PC-3 (cell line): ENCODE results near the gene GSTK1.

ENCODE experiments used
- CTCF ChIP-seq: fragments of 300-600 bp; sonication (generic); conservative IDR thresholded peaks from 2 replicates; pipeline ENCODE4 v1.5.1; 2017; ENCODE audit warnings: antibody characterized with exemption, low read depth, mild to moderate bottlenecking, low read length
- EZH2 ChIP-seq: fragments of 300-600 bp; sonication (generic); IDR thresholded peaks from one replicate; pipeline ENCODE4 v1.6.1; 2017; ENCODE audit warnings: antibody characterized with exemption, mild to moderate bottlenecking, low read length; ENCODE audit not compliant: unreplicated experiment
- EZH2phosphoT487 ChIP-seq: fragments of 300-600 bp; sonication (generic); IDR thresholded peaks from 2 replicates; pipeline ENCODE4 v1.6.1; 2018; ENCODE audit warnings: mild to moderate bottlenecking, antibody characterized with exemption, low read length, borderline replicate concordance

DNA sequence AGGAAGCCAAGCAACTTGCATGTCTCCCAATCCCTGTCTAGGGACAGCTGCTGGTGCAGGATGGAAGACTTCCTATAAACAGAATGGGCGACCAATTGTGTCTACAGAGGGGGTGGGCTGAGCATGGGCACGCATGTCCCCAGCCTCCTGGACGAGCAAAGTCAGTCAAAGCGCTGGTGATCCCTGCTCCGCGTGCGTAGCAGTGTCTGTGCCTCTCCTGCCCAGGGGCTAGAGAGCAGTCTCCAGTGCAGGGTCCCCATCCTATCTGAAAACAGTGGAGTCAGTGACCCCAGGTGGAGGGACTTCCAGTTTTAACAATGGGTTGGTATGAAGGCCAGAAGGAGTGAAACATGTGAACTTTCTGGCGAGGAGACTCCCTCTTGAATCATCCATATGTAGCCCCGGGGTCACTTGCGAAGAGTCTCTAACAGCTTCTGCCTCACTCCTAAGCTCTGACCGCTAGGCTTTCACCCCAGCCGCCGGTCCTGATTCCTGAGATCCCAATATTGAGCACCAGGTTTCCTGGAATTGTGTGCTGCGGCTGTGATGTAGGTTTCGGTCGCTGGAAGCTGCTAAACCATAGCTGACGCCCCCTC lies 24.2 kb downstream of the GSTK1 start:
- TF ChIP-seq CTCF (no peak), EZH2 (no peak), EZH2phosphoT487 (no peak)
